ENCODE data around the gene UIMC1.

DNA sequence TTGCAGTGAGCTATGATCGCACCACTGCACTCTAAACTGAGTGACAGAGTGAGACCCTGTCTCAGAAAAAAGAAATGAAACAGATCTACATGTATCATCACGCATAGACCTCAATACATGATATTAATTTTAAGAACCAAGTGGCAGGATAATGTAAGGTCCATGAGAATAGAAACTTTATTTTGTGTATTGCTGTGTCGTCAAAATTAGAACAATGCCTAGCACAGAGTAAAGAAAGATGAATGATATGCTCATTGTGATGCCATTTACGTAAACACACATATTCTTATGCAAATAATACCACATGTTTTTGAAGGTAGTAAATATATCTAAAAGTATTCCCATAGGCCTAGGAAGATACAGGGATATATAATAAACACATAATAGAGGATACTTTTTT, 3.6 kb upstream of the UIMC1 start:
- TF ChIP-seq, protein P1, sequence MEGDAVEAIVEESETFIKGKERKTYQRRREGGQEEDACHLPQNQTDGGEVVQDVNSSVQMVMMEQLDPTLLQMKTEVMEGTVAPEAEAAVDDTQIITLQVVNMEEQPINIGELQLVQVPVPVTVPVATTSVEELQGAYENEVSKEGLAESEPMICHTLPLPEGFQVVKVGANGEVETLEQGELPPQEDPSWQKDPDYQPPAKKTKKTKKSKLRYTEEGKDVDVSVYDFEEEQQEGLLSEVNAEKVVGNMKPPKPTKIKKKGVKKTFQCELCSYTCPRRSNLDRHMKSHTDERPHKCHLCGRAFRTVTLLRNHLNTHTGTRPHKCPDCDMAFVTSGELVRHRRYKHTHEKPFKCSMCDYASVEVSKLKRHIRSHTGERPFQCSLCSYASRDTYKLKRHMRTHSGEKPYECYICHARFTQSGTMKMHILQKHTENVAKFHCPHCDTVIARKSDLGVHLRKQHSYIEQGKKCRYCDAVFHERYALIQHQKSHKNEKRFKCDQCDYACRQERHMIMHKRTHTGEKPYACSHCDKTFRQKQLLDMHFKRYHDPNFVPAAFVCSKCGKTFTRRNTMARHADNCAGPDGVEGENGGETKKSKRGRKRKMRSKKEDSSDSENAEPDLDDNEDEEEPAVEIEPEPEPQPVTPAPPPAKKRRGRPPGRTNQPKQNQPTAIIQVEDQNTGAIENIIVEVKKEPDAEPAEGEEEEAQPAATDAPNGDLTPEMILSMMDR (conservative IDR thresholded peaks at IDR 0.05; ENCODE audit: low read depth, low read length) = no peak
- TF ChIP-seq EZH2 (IDR thresholded peaks at IDR 0.05; ENCODE audit: borderline replicate concordance, low read depth, low read length, poor library complexity, severe bottlenecking) = no peak

Data from A673 (cell line).